Fibroblast of lung (primary cell): ENCODE measurements around the gene ZNF618.

Experiments used
- CTCF ChIP-seq, 2 donors: IDR thresholded peaks in 1 of 2; conservative IDR thresholded peaks in 1 of 2; 1 replicate in 1 of 2; 2 replicates in 1 of 2; pipeline ENCODE4 v1.5.1; 2011 to 2012; ENCODE audit warnings: low read length in 2 of 2, control low read depth in 1 of 2, inconsistent platforms in 1 of 2, low read depth in 1 of 2, mild to moderate bottlenecking in 1 of 2
- EZH2 ChIP-seq: IDR thresholded peaks from 2 replicates; pipeline ENCODE4 v1.5.1; 2012; ENCODE audit warnings: low read length, control low read depth, mild to moderate bottlenecking; ENCODE audit errors: missing control alignments

GRCh38 chr9:114080773-114081440 is 204.8 kb downstream of the ZNF618 start:
- TF ChIP-seq EZH2 (no peak), CTCF (conservative IDR thresholded peaks at IDR 0.05 in 1 of 2, IDR thresholded peaks at IDR 0.05 in 1 of 2; ENCODE audit: low read depth in 1 of 2, low read length in 2 of 2) (no peak)
